ENCODE data around the gene SEPTIN1.

DNA sequence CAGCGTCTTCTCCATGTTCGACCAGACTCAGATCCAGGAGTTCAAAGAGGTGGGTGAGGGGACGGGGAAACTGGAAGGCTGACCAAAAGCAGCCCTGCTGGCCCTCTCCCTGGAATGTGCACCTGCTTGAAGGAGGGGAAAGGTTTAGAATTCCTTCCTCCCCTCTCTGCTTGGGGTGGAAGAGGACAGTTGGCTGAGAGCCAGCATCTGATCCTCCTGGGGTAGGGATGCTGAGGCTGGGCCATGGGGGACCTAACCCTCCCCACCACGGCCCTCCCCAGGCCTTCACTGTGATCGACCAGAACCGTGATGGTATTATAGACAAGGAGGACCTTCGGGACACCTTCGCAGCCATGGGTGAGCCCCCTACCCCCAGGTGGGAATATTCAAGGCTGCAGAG is 6.5 kb downstream of the SEPTIN1 start:
- TF ChIP-seq, protein P1, sequence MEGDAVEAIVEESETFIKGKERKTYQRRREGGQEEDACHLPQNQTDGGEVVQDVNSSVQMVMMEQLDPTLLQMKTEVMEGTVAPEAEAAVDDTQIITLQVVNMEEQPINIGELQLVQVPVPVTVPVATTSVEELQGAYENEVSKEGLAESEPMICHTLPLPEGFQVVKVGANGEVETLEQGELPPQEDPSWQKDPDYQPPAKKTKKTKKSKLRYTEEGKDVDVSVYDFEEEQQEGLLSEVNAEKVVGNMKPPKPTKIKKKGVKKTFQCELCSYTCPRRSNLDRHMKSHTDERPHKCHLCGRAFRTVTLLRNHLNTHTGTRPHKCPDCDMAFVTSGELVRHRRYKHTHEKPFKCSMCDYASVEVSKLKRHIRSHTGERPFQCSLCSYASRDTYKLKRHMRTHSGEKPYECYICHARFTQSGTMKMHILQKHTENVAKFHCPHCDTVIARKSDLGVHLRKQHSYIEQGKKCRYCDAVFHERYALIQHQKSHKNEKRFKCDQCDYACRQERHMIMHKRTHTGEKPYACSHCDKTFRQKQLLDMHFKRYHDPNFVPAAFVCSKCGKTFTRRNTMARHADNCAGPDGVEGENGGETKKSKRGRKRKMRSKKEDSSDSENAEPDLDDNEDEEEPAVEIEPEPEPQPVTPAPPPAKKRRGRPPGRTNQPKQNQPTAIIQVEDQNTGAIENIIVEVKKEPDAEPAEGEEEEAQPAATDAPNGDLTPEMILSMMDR (IDR thresholded peaks at IDR 0.05): no peak
- no peak for TF ChIP-seq POLR2A (IDR thresholded peaks at IDR 0.05; ENCODE audit: low read depth)
- TF ChIP-seq POLR2AphosphoS5 (IDR thresholded peaks at IDR 0.05): no peak

Data from esophagus muscularis mucosa (tissue), 3 donors.